Pulmonary artery endothelial cell (primary cell): ENCODE measurements around the gene IFT74. TPM values are rescaled to one million over a fixed set of nuclear protein-coding genes. Genes with fewer than 3 reads are reported as not detected.

ENCODE experiments used
- DNase-seq: peaks from one replicate; pipeline ENCODE4 v3.0.0-alpha.2; 2011; ENCODE audit warnings: low read depth, low spot score
- total RNA-seq: library from RNA; depleted of rRNA; stranded (reverse); fragments of >200 nt; gene quantifications from 2 replicates; pipeline ENCODE4 v1.2.3, GENCODE V29; 2014

The IFT74 gene
- total RNA-seq, 1 donor from 2014 or later = 7.8 TPM

GRCh38 chr9:26973989-26974388, 17.8 kb downstream of the IFT74 start:
- DNase-seq = no peak

- DNase-seq = no peak
Measured at GRCh38 chr9:26974927-26975326, 18.7 kb downstream of the IFT74 start.

GRCh38 chr9:26975728-26976707, 19.8 kb downstream of the IFT74 start:
- peak; percentile 11 for DNase-seq

GRCh38 chr9:26983340-26983739, 27.1 kb downstream of the IFT74 start:
- no peak for DNase-seq

GRCh38 chr9:26995810-26996209, 39.6 kb downstream of the IFT74 start:
- no peak for DNase-seq

GRCh38 chr9:27003426-27004077, 47.3 kb downstream of the IFT74 start:
- no peak for DNase-seq

GRCh38 chr9:27005491-27005890, 49.3 kb downstream of the IFT74 start, which contains the start of gene LRRC19:
TSS of gene LRRC19 (minus strand) at chr9:27005672. CDS start at chr9:26999694, 5,978 bp downstream.
- DNase-seq = no peak

GRCh38 chr9:27019589-27019988, 63.4 kb downstream of the IFT74 start:
- DNase-seq = no peak

- DNase-seq = no peak
Measured at GRCh38 chr9:27022920-27023319, 66.7 kb downstream of the IFT74 start.

GRCh38 chr9:27029186-27029585, 73.0 kb downstream of the IFT74 start:
- DNase-seq = no peak

GRCh38 chr9:27033815-27034403, 77.7 kb downstream of the IFT74 start:
- no peak for DNase-seq

- no peak for DNase-seq
Measured at GRCh38 chr9:27037499-27037898, 81.3 kb downstream of the IFT74 start.

- no peak for DNase-seq
Measured at GRCh38 chr9:27041746-27042145, 85.5 kb downstream of the IFT74 start.

GRCh38 chr9:27042476-27042875, 86.3 kb downstream of the IFT74 start:
- DNase-seq = no peak

GRCh38 chr9:27043176-27043575, 87.0 kb downstream of the IFT74 start:
- no peak for DNase-seq

- no peak for DNase-seq
Measured at GRCh38 chr9:27047136-27047535, 90.9 kb downstream of the IFT74 start.

- DNase-seq = peak; percentile 94
Measured at GRCh38 chr9:27053369-27054022, 97.3 kb downstream of the IFT74 start.

- DNase-seq = no peak
Measured at GRCh38 chr9:27054125-27054524, 97.9 kb downstream of the IFT74 start.

- no peak for DNase-seq
Measured at GRCh38 chr9:27054841-27055240, 98.6 kb downstream of the IFT74 start.

GRCh38 chr9:27059412-27059811, 103.2 kb downstream of the IFT74 start:
- peak; percentile 10 for DNase-seq

- DNase-seq = peak; percentile 84
Measured at GRCh38 chr9:27059907-27060306, 103.7 kb downstream of the IFT74 start.

- peak; percentile 15 for DNase-seq
Measured at GRCh38 chr9:27065288-27065687, 109.1 kb downstream of the IFT74 start.
